HCEC 1CT (cell line): ENCODE data around the gene TPCN2.

ENCODE experiments used
- DNase-seq: peaks from one replicate; pipeline ENCODE4 v3.0.0-alpha.2; 2017

Gene TPCN2

DNA sequence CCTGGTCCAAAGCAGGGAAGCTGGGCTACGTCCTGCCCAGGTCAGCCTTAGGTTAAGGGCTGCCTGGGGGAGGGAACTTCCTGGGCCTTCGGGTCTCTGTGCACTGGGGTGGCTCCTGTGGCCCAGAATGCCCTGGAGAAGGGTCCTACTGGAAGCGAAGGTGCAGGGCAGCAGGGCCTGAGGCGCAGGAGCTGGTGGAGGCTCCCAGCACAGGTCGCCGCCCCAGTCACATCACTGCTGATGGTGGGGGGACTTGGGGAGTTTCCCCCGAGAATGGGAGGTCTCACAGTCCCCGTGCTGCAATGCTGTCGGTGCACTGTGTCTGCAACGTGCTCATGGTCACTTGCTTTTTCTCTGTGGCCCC is 106.2 kb downstream of the TPCN2 start:
- DNase-seq = no peak

DNA sequence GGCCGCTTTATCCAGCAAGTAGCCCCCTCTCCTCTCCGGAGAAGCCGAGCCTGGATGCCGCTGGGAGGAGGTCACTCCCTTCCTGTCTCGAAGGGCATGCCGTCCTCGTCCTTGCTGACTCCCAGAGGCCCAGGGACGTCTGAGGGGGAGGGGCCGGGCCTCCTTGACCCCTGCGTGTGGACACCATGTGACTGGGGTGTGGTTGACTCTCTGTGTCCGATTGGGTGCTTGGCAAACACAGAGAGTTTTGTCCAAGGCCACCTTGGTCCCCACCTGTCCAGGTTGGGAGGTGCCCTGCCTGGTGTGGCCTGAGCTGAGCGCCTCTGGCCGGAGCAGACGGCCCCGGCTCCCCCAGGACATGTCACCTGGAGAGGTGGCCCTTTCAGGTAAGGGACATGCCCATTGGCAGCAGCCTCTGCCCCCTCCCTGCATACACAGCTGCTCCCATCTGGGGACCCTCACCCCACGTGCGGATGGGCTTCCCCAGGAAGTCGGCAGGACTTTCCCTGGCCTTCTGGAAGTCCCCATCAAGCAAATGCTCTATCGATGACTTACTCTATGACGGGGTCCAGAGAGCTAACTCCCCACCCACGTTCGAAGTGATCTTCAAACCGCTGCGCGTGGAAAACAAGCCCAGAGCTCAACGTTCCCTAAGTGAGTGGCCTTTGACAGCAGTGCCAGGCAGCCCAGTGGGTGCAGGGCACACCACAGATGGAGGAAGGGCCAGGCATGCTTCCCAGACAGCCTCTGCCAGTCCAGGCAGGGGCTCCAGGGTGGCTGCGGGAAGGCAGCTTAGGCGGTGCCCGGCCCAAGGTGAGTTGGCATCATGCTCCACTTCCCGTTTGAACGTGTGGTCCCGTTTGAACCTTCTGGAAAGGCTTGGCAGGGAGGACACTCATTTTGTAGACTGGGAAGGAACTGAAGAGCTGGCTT is 106.8 kb downstream of the TPCN2 start, which contains the start of gene SMIM38:
Gene SMIM38, plus strand, starts transcription at position 634 of the 933 bp plus-strand sequence. CDS start 1,912 bp downstream, outside the sequence.
- DNase-seq = no peak

DNA sequence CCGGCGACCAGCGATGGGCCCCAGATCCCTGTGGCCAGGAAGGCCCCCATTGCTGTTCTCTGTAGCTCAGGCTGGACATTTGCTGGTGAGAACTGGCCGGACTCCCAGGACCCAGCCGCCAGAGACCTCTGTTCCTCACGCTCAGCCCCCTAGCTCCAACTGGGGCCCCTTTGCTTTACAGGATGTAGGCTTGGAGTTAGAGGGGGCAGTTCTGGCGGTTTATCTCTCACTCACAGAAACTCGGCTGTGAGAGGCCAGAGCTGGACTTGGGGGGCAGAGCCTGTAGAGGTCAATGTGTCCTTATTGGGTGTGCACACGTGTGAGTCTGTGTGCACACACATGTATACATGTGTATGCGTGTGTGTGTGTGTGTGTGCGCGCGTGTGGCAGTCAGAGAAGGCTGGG is 107.5 kb downstream of the TPCN2 start:
- DNase-seq = no peak

DNA sequence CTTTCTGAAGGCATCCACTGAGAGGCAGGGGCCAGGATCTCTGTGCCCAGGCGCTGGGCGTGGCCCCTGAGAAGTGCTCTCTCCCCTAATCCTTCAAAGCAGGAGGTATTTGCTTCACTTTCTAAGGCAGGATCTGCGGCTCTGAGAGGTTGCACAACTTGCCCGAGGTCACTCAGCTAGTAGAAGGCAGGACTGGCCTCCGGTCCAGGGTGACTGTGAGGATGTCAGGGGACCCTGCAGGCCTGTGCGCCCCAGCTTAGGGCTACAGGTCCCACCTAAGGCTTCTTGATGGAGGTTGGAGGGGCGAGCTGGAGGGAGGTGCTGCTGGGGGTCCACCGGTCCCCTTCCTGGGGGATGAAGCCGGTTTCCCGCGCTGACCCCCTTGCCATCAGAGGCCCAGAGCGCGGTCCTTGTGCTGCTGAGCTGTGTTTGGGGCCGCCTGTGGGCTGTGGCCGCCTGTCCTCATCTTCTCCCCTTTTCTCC is 108.0 kb downstream of the TPCN2 start:
- no peak for DNase-seq

DNA sequence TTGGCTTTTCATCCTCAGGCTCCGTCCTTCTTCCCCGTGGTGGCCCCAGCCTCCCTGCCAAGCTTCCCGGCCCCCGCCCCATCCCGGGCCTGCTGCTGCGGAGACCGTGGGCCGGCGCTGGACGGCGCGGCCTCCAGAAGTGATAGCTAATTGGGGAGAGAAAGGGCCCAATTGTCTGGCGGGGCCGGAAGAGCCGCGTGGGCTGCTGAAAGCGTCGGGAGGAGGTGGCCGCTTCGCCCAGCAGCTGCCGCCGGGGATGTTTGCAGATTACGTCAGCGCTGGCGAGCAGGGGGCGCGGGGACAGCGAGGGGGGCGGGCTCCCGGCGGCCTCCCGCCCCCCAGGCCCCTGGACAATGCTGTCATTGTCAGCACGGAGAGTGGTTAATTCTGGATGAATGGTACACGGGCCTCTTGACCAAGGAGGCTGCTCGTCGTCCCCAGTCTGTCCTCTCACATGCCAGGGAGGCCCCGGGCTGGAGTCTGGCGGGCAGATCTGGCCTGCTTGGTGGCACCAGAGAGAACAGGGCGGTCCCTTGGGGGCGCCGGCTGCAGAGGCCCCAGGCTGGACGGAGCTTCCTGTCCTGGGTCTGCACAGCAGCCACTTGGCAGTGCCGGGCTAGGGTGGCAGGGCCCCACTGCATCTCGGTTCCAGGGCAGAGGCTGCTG is 108.6 kb downstream of the TPCN2 start:
- DNase-seq = no peak

DNA sequence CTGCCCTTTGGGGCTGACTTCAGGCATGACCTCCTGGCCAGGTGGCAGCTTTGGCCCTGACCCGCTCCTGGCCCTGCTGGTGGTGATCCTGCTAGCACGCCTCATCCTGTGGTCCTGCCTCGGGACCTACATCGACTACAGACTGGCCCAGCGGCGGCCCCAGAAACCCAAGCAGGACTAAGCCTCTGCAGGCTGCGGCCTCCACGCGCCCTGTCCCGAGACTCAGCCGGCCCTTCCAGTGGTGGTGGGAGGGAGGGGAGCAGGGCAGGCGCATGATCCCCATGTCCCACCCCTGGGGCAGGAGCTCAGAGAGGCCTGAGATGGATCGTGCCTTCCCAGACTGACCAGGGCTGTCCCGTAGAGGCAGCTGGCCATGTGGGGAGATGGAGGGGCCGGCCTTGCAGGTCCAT is 109.1 kb downstream of the TPCN2 start:
- no peak for DNase-seq

DNA sequence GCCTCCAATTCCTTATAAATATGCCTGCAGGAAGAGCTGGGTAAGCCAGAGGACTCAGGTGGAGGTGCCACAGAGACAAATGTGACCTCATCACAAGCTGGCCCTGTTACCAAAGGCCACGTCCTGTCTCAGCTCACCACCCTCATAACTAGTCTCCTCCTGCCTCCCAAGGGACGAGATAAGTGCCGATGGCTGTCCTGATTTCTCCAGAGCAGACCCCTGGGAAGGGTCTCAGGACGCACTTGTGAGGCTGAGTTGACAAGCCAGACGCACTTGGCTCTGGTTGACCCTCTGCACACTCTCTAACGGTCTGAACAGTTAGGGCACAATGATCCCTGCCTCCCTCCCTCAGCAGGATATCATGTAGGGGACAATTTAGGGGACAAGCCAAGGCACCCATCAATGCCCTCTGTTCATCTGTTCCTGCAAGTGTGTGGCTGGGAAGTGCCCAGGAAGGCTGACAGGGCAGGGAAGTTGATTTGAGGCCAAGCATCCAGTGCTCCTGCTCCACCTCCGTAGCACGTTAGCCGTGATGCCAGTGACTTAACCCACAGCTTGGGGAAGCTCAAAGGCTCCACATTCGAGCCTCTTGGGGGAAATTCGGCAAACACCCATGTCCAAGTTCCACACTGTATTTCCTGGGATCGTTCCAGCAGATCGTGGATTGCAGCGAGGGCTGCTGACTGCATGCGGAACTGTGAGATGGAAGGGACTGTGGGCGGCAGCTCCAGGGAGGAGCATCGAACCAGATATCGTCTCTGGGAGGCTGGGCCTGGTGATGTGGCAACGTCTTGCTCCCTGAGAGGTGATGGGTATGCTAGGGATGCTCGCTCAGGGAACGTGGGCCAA is 109.8 kb downstream of the TPCN2 start:
- DNase-seq = no peak

DNA sequence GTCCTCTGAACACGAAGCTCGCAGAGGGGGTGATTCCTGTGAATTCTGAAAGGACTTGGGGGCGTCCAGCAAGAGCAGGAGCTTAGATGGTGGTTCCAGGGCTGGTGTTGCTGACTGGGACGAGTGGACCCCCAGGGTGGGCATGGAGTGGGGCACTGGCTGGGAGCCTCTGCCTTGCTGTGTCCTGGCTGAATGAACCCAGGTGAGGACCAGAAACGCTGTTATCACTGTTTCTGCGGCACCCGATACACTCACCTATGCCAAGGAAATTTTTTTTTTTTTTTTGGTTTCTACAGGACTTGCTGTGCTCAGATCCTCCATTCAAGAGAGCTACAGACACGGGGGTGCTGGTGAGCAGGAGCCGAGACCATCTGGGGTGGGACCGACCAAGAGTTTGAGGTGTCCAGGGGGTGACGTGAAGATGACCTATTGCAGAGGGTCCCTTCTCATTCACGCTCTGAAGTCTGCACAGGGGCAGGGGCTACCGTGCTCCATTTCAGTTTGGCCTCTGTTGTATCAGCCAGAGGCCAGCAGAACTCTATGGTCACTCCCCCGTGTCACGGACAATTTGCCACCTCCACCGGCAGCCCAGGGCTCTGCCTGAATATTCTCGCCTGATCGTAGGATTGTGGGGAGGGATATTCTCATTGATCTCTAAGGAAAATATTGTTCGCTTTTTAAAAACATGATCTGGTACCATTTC is 110.6 kb downstream of the TPCN2 start:
- DNase-seq = no peak

DNA sequence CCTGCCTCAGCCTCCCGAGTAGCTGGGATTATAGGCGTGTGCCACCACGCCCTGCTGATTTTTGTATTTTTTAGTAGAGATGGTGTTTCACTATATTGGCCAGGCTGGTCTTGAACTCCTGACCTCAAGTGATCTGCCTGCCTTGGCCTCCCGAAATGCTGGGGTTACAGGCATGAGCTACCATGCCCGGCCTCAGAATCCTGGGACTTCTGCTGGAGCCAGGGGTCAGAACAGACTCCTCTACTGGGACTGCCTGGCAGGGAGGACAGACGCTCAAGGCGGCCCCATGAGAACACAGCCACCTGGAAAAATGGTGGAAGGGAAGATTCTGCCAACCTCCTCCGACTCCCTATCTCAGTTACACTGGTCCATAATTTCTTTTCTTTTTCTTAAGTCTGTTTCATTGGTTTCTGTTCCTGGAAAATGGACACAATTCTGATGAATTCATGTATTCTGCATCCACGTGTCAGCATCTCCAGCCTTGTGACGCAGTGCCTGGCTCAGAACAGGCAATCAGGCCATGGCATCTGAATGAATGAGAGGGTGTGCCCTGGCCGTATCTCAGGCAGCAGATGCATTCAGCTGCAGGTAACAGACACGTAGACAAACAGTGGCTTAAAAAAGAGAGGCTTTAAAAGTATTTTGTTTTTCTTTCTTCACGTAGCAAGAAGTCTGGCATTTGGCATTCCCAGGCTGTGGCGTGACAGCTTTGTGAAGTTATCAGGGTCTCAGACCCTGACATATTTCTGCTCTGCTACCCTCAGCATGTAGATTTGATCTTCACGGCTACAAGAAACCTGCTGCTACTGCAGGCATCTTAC is 111.8 kb downstream of the TPCN2 start:
- DNase-seq = no peak

DNA sequence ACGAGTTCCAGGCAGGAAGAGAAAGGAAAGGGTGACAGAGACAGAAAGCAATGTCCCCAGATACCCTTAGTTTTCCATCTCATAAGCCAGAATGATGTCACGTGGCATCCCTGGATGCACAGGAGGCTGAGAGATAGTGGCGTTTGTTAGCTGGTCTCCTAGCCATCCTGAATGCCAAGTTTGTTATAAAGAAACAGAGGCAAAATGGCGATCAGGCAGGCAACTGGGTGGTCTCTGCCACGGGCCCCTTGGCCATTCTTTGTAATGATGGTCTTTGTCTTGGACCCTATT is 112.3 kb downstream of the TPCN2 start:
- no peak for DNase-seq

DNA sequence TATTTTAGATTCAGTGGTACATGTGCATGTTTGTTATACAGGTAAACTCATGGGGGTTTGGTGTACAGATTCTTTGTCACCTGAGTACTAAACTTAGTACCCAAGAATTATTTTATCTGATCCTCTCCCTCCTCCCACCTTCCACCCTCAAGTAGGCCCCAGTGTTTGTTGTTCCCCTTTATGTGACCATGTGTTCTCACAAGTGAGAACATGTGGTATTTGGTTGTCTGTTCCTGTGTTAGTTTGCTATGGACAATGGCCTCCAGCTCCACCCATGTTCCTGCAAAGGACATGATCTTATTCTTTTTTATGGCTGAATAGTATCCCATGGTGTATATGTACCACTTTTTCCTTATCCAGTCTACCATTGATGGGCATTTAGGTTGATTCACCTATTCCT is 113.8 kb downstream of the TPCN2 start:
- DNase-seq = no peak

DNA sequence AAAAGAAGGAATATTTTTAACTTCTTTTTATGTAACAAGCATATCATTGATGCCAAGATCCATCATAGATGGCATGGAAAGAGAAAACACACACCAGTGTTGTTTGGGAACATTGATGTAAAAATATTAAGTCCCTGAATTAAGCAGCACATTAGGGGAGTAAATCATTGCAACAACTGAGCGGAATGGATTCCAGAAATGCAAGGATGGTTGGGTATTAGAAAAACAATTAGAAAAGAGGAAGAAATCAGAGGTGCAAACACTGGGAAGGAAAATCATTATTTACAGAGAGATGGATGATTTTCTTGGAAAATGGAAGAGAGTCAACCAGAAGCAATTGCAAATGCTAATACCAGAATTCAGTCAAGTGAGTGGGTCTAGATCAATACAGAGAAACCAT is 115.1 kb downstream of the TPCN2 start:
- no peak for DNase-seq

DNA sequence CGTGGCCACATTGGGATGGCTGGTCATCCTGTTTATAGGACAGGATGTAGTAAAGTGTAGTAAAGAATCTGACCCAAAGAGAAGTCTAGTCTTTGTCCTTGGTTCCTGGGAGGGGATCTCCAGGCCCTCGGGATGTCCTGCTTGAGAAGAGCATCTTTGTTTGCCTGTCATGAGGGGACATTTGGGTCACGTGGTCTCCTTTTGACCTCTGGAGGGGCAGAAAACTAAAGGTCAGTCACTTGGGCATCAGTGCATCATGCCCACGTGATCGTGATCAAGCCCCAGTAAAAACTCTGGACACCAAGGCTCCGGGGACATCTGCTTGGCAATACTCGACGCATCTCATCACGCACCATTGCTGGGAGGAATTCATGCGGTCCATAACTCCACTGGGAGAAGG is 116.1 kb downstream of the TPCN2 start:
- no peak for DNase-seq

DNA sequence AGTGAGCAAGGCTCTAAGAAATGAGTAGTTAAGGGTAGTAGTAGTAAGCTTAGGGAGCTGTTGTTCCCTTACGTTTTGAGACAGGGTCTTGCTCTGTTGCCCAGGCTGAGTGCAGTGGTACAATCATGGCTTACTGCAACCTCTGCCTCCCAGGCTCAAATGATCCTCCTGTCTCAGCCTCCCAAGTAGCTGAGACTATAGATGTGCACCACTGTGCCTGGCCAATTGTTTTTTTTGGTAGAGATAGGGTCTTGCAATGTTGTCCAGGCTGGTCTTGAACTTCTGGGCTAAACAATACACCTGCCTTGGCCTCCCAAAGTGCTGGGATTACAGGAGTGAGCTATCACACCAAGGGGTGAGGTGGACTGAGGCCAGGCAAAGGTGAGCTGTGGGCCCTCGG is 117.0 kb downstream of the TPCN2 start:
- DNase-seq = no peak

DNA sequence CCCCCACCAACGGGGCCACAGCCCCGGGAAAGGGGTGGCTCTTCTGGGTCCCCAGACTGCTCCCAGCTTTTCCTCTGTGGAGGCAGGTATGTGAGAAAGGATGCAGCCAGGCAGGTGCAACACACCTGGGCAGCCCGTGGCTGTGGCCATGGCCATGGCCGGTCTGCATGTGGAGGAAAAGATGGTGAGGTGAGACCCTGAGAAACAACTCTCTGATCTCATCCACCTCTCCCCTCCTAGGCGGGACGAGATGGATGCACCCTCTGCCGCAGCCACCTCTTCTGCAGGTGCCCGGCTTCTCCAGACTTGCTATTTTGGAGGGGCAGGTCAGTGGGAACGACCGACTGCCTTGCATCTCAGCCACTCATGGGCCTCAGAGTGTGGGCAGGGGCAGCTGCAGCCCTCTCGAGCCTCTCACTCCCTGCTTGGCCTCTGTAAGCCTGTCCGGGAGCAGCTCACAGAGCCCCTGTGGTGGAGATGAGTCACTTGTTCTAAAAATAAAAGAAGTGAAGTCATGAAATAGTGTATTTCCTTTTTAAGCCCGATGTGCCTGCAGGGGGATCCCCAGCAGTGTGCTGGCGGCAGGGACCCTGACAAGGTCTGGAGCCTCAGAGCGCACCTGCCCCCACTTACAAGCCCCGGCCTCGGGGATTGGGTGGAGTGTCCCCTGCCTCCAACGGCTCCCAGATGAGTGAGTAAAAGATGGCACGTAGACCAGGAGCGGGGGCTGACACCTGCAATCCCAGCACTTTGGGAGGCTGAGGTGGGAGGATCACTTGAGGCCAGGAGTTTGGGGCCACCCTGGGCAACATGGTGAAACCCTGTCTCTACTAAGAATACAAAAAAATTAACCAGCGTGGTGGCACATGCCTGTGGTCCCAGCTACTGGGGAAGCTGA is 117.7 kb downstream of the TPCN2 start:
- peak; percentile 79 for DNase-seq

DNA sequence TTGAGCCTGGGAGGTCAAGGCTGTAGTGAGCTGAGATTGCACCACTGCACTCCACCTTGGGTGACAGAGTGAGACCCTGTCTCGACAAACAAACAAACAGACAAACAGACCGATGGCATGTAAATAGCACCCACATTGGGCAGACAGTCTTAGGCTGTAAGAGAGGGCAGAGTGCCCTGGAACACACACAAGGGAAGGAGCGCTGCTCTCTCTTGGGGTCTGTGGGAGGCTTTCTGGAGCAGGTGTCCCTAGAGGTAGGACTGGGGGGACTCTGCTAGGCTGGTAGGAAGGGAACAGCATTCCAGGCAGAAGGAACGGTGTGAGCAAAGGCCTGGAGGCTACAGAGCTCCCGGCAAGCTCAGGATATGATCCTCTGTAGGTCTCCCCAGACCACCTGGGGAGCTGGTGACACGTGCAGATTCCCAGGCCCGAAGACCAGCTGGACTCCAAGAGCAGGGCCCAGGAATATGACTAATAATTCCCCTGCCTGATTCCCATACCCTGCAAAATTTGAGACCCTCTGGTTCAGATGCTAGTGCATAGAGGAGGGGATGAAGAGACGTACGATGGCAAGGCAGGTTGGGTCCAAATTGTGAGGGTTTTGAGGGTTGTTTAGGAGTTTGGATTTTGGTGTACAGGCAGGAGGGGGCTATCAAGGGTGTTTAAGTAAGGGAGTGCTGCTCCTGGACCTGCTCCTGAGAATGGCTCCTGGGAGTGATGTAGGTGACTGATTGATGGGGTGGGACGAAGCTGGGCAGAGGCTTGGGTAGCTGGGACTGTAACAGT is 118.6 kb downstream of the TPCN2 start:
- no peak for DNase-seq

DNA sequence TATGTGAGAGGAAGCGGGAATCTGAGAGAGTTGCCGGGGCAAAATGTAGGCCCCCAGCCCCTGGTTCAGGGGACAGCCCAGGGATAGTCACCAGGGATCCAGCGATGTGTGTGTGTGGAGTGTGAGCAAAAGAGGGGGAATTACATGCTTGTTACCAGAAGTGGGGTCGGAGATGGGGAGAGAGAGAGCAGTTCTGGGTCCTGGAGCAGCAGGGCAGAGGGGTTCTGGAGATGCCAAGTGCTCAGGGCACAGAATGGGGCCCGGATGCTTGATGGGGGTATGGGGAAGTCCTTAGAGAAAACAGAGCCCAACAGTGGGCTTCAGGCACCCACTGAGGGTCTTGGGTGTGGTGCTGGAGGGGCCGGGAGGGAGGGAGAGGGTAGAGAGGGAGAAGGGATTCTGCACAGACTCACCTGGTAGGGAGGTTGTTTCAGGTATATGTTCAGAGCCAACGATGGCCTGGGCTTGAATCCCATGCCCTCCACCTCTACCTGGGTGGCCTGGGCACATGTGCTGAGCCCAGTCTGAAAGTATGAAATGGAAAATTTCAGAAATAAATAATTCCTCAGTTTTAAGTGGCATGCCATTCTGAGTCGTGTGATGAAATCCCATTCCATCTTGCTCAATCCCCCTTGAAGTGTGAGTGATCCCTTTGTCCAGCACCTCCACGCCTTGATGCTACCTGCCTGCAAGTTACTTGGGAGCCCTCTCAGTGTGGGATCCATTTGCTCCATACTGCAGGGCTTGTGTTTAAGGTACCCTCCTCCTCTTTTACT is 119.4 kb downstream of the TPCN2 start:
- DNase-seq = no peak

DNA sequence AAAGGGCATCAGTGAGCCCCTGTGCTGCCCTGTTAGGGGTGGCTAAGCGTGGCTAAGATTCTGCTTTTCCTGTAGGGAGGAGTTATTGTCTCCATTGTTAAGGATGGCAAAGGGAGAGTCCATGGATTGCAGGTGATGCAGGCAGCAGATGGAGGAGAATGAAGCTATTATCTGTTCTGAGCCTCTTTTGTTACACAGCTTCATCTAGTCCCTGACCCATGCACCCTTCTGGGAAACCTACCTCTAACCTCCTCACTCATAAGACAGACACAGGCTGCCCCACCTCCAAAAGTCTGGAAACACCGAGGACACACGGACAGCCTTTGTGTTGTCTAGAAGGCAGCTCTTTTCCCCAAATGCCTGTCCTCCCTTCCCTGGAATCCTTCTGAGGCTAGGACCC is 120.7 kb downstream of the TPCN2 start:
- no peak for DNase-seq

DNA sequence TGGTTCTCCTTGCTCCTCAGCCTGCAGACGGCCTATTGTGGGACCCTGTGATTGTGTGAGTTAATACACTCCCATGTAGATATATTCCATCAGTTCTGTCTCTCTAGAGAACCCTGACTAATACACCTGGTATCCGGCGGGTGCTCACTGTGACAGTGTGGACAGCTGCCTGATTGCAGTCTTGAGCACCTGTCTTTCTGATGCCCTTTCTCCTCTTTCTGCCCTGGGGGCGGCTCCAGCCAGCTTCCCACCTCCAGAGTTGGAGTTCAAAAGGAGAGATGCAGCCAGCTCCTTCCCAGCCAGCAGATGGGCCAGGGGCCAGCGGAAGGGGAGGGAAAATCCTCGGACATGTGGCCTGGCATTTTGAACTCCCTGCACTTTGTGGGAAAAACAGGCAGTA is 122.0 kb downstream of the TPCN2 start:
- no peak for DNase-seq
